ENCODE measurements around the gene TBCD.
"Not testable (repeated sequence)": the region's sequence is repeated elsewhere in the genome, so short reads cannot be mapped to it uniquely, and the experiment has no call there.

The TBCD gene

GRCh38 chr17:82960419-82961271 is 208.8 kb downstream of the TBCD start:
- DNase-seq, result no peak

DNA sequence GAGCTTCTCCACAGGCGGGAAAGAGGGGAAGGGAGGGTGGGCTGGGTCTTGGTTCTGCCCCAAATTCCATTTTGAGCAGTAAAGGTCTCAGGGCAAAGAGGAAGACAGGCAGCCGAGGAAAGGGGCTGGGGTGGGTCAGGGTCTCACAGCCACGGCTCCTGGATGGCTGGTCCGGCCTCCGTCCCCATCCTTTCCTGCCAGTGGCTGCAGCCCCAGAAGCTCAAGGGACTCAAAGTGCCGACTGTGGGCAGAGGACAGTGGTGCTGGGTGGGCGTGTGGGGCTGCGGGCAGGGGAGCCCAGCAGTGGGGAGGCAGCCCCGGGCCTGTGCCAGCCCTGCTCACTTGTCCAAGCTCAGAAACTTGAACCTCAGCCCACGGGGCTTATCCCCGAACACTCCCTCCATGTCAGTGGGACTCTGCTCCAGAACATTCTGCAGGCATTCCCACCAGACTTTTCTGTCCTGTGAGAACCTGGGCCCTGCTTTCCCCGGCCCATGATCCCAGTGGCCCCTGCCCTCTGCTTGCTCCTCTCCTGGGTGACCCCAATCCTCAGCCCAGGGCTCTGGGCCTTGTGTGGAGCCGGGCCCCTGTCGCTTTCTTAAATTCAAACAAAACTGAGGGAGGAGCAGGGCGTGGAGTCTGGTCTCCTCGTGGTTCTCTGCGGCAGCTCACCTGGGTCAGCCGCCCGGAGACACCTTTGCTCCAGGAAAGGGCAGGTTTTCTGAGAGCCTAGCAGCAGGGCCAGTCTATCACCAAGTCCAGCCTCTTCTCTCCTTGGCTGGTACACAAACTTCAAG is 209.7 kb downstream of the TBCD start:
- no peak for DNase-seq

DNA sequence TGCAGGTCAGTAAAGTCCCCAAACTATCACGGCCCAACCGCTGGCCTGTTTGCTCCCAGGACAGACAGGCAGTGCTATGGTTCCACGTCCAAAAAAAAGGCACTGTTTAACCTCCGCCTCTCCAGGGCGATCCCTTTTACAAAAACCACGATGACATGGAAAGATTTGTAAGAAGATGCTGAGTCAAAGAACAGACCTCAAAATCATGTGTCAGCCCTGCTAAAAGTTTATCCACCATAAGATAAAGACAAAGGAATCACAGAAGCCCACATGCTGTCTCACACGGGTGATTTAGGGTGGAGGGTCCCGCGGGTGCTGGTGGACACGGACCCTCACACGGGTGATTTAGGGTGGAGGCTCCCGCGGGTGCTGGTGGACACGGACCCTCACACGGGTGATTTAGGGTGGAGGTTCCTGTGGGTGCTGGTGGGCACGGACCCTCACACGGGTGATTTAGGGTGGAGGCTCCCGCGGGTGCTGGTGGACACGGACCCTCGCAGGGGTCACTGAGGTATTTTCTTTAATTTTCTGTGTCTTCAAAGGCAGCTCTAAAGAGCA is 210.4 kb downstream of the TBCD start:
- no peak for DNase-seq

- DNase-seq, result no peak
Measured at GRCh38 chr17:82963104-82963950, 211.5 kb downstream of the TBCD start.

GRCh38 chr17:82964451-82964850 is 212.6 kb downstream of the TBCD start:
- not testable (repeated sequence) for DNase-seq

DNA sequence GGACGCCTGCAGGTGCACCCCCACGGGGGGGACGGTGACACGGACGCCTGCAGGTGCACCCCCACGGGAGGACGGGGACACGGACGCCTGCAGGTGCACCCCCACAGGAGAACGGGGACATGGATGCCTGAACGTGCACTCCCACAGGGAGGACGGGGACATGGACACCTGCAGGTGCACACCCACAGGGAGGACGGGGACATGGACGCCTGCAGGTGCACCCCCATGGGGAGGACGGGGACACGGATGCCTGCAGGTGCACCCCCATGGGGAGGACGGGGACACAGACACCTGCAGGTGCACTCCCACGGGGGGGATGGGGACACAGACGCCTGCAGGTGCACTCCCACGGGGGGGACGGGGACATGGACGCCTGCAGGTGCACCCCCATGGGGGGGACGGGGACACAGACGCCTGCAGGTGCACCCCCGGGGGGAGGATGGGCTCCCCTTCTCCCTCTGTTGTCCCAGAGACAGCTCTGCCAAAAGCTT is 213.0 kb downstream of the TBCD start:
- DNase-seq, result no peak

DNA sequence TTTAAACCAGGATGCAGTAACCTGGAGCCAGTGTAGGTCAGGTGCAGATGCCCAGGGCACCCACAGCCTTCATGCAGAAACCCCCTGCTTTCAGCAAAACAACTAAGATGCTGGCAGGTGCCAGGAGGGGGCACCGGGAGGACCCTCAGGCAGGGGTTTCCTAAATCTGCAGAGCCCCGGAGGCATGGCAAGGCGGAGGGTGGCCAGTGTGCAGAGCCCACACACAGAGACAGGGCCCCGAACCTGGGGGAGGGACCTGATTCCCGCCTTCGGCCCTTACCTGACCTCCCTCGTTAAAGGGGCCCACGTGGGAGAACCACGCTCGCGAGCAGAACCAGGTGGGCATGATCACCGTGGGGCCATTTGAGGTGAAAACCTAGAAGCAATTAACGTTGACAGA is 213.5 kb downstream of the TBCD start:
- DNase-seq, result no peak

- DNase-seq, result no peak
Measured at GRCh38 chr17:82966415-82966814, 214.6 kb downstream of the TBCD start.

DNA sequence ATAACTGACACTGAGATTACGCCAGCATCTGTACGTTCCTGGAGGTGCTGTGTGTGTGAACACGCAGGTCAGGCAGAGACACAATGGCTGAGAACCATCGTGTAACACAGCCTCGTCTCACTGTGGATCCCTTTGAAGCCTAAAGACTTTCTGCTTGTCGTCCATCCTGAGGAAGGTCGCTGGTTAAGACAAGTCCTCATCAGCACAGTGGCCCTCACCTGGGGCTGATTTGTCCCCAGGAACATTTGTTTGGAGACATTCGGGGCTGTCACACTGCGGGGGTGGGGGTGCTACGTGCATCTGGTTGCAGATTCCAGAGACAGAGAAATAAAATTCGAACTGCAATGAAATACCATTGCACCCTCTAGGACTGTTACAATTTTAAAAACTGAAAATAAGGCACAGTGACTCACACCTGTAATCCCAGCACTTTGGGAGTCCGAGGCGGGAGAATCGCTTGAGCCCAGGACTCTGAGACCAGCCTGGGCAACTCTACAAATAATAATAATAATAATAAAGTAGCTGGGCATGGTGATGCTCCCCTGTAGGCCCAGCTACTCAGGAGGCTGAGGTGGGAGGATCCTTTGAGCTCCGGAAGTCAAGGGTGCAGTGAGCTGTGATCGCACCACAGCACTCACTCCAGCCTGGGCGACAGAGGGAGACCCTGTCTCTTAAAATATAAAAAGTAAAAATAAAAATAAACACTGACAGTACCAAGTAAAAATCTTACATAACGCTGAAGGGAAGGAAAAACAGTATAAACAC is 215.6 kb downstream of the TBCD start:
- DNase-seq, result no peak

DNA sequence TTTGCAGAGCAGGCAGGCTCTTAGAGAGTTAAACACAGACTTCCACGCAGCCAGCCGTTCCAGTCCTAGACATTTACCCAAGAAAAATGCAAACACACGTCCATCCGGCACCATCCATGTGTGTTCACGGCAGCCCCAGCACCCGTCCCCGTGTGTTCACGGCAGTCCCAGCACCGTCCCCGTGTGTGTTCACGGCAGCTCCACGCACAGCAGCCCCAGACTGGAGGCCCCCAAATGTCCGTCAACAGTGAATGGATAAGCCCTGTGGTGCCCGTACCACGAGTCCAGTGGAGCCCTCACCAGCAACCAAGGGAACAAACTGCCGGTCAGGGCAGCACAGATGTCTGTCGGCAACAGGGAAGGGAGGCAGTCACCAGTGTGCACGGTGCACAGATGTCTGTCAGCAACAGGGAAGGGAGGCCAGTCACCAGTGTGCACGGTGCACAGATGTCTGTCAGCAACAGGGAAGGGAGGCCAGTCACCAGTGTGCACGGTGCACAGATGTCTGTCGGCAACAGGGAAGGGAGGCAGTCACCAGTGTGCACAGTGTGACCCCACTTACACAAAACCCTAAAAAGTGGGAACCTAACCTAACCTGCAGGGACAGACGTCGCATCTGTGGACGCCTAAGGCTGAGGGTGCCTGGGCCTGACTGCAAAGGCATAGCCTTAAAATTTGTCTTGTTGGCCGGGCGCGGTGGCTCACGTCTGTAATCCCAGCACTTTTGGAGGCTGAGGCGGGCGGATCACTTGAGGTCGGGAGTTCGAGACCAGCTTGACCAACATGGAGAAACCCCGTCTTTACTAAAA is 216.4 kb downstream of the TBCD start:
- not testable (repeated sequence) for DNase-seq

DNA sequence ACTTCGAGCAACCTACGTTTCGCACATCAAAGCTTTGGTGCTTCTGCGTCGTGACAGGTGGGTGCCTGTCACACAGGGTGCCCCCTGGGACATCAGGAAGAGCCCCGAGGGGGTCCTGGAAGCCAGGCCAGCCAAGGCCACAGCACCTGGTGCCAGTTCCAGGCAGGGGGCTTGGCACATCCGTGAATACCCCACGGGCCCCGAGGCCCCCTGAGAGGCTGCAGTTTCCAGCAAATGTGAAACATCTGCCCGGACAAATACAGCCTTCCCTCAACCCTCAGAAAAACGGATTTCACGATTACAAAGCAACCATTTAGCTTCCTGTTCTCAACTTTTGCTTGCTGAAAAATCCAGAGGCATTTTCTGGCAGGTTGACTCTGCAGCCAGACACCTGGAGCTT is 218.2 kb downstream of the TBCD start:
- no peak for DNase-seq

DNA sequence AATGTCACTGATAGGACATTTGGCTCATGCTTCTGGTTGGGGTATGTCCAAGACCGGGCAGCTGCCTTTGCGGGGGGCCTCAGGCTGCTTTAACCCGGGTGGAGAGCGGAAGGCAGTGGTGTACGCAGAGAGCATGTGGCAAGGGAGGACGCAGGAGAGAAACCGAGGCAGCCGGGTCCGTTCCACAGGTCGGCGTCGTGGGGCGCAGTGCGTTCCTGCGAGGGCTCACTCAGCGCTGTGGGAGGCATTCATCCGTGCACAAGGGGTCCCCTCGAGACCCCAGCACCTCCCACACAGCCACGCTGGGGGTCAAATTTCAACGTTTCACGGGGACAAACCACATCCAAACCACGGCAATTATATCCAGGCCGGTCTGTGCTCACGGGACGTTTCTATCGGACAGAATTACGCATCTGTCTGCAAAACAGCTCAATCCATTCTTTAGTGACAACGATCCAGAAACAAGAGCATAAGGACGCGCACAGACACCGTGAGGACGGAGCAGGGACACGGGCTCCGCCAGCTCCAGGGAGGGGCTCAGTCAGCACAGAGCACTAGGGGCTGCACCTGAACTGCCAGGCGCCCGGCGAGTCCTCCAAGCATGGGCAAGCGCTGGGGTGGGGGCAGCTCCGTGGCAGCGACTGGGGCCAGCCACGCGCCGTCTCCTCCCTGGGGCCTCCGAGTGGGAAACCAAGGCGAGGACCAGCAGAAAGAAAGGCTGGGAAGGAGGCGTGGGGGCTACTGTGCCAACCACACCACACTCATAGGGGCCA is 219.1 kb downstream of the TBCD start:
- DNase-seq, result no peak

DNA sequence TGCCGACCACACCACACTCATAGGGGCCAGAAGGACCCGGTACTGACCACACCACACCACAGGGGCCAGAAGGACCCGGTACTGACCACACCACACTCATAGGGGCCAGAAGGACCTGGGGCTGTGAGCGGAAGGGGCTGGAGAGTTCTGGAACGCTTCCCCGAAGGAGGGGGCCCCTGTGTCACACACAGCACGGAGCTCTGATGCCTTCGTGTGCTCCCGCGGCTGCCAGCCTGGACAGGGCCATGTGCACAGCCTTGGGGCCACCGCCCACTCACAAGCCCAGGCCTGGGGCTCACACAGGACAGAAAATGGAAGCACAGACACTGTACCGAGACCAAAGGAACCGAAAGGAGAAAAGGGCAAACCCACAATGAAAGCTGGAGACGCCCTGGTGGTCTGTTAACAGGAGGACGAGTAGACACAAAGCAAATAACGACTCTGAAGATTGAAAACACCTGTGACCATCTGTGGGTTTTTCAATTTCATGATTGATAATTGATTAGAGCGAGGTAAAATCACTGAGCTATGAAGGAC is 221.0 kb downstream of the TBCD start:
- no peak for DNase-seq

DNA sequence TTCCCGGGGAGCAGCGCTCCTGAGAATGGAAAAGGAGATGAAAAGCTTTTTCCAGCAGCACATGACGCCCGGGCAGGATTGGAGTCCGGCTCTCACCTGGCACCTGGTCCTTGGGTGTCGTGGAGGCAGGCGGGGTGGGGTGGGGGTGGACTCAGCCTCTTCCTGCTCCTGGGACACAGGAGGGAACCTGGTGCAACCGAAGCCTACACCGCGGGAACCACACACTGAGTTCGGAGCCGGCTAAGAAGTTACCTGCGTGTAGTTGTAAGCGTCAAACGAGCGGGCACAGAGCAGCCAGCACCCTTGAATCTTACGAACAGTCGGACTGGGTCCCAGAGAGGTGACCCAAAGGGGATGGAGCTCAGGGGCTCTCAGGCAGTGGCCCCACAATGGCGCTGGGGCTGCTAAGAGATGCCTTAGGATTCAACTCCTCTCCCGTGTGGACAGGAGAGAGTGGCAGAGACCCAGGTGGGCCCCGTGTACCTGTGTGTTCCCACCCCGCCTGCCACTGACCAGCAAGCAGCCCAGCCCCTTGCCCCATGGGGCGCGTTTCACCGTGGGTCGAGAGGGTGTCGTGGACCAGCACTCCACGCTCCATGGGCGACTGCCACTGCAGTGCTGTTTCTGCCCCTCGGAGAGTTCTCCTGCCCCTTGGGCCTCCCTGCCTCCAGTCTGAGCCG is 221.7 kb downstream of the TBCD start:
- DNase-seq, result no peak

DNA sequence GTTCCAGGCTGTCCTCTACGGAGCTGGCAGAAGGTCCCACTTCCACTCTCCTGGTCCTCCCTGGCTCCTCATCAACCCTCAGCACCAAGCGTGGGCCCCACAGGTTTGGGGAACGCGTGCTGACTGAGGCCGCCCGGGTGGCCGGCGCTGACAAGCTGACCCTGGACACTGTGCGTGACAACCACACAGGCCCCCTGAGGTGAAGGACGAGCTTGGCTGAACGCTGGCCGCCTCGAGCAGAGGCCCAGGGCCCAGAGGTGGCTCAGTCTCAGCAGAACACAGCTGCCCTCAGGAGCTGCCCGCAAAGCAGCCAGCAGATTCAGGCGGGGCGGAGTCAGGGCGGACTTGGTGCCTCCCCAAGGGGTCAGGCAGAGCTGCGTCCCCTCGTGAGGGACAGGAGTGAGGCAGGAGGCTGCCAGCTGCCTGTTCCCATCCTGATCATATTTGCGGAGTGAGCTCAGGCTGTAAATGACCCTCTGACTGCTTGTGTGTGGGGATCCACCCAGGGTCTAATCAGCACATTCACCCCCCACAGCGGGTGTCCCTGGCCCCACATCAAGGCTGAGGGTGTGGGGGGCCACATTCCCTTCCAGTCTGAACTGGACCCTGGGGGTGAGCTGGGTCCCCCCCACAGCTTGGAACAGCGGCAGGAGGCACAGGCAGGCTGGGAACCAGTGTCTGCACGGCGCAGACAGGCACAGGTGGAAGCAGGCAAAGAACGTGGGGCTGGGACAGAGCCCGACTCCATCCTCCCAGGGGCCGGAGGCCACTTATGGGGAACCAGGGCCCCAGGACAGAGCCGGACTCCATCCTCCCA is 222.5 kb downstream of the TBCD start:
- DNase-seq, result no peak

DNA sequence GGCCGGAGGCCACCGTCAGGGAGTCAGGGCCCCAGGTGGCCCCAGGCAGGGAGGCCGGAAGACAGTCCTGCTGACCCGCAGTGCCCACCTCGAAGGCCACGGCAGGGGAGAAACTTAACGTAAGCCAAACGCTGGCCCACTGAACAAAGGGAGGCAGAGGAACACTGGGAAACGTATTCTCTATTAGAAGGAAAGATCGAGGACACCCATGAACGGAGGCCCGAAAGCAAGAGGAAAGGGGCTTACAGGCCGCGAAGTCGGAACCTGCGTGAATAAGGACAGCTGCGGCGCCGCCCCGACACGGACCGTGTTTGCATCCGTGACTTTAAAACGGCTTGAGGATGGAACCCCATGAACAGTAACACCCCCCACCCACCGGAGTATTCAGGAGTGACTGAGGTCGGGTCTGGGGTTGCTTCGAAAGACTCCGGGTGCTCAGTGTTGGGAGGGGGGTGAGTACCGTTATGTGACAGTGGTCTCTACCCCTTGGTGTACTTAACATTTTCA is 225.2 kb downstream of the TBCD start:
- no peak for DNase-seq

- DNase-seq, result no peak
Measured at GRCh38 chr17:82977606-82978005, 225.7 kb downstream of the TBCD start.

DNA sequence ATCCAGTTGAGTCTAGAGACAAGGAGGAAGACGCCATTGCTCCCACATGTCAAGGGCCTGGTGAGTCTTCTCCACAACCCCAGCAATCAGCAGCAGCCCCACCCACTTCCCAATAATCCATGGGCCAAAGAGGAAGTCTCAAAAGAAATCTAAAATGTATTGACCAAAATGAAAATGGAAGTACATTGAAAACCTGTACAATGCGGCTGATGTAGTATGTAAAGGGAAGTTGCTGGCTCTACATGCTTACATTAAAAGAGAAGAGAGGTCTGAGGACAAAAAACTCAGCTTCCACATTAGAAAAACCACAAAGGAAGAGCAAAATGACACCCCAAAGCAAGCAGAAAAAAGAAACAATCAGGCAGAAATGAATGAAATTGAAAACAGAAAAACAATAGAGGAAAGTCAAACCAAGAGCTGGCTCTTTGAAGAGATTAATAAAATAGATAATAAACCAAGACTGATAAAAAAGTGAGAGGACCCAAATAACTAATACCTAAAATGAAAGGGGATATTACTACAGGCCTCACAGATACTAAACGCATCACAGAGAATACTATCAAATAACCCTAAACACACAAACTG is 227.0 kb downstream of the TBCD start:
- no peak for DNase-seq
